GM13977 (cell line): ENCODE data around the gene SHKBP1.

ENCODE experiments used
- DNase-seq: peaks from one replicate; pipeline ENCODE4 v3.0.0; 2012; ENCODE audit warnings: low spot score
- in situ Hi-C: fragments of 300-500 bp; cut with MboI; formaldehyde crosslinking; loops from one replicate; pipeline ENCODE4 v1.12.0; 2022; ENCODE audit warnings: low sequenced_read_pairs, low pct_unique_long_range_greater_than_20kb, mixed read lengths, inconsistent platforms; ENCODE audit not compliant: unreplicated experiment
- TF ChIP-seq, protein P1 (sequence below): IDR thresholded peaks from 2 replicates; pipeline ENCODE4 v1.5.1; 2012; ENCODE audit warnings: mild to moderate bottlenecking, control low read depth; ENCODE audit not compliant: insufficient read depth; ENCODE audit errors: extremely low read depth, missing control alignments

The SHKBP1 gene

DNA sequence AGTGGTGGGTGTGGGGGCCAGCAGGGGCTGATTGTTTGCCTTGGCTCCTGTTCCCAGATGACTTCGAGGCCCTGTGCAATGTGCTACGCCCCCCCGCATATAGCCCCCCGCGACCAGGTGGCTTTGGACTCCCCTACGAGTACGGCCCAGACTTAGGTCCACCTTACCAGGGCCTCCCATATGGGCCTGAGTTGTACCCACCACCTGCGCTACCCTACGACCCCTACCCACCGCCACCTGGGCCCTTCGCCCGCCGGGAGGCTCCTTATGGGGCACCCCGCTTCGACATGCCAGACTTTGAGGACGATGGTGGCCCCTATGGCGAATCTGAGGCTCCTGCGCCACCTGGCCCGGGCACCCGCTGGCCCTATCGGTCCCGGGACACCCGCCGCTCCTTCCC lies 50.2 kb downstream of the SHKBP1 start:
- in situ Hi-C loops, result no loop called here
- TF ChIP-seq, protein P1, sequence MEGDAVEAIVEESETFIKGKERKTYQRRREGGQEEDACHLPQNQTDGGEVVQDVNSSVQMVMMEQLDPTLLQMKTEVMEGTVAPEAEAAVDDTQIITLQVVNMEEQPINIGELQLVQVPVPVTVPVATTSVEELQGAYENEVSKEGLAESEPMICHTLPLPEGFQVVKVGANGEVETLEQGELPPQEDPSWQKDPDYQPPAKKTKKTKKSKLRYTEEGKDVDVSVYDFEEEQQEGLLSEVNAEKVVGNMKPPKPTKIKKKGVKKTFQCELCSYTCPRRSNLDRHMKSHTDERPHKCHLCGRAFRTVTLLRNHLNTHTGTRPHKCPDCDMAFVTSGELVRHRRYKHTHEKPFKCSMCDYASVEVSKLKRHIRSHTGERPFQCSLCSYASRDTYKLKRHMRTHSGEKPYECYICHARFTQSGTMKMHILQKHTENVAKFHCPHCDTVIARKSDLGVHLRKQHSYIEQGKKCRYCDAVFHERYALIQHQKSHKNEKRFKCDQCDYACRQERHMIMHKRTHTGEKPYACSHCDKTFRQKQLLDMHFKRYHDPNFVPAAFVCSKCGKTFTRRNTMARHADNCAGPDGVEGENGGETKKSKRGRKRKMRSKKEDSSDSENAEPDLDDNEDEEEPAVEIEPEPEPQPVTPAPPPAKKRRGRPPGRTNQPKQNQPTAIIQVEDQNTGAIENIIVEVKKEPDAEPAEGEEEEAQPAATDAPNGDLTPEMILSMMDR, result no peak
- no peak for DNase-seq

DNA sequence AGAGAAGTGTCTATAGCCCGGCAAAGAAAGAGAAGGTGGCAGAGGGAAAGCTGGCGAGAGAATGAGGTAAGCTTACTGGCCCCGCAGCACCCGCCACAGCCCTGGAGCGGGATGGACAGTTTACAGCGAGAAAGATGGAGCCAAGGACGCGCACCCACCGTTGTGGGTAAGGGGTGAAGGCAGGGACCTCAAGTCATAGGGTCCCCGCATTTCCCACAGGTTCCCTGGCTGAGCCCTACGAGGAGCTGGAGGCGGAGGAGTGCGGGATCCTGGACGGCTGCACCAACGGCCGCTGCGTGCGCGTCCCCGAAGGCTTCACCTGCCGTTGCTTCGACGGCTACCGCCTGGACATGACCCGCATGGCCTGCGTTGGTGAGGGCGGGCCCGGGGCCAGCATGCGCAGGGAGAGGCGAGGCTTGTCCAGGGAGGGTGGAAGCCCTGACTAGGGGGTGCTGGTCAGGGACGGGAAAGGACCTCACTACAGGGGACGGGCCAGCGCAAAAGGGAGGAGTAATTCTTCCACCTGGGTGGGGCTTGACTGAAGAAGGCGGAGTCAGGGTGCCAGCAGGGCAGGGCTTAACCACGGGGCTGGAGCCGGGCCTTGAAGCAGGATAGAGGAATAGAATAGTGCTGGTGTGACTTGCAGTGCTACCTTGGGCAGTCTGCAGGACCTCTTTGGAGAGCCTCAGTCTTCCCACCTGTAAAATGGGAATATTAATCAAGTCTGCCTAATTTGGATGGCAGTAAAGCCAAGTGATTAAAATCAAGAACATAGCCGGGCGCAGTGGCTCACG lies 51.0 kb downstream of the SHKBP1 start:
- TF ChIP-seq, protein P1, result no peak
- no peak for DNase-seq
- in situ Hi-C loops, result no loop called here

DNA sequence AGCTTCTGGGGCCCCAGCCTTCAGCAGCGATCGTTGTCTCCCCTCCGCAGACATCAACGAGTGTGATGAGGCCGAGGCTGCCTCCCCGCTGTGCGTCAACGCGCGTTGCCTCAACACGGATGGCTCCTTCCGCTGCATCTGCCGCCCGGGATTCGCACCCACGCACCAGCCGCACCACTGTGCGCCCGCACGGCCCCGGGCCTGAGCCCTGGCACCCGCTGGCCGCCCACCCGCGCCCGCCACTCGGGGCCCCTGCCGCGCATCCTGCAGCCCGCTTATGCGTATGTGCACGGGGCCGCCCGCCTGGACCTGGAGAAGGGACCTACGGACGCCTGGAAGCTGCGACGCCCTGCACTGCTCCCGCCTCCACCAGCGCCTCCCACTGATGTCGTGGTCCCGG lies 52.7 kb downstream of the SHKBP1 start:
- DNase-seq, result no peak
- in situ Hi-C loops, result no loop called here
- TF ChIP-seq, protein P1, result no peak

DNA sequence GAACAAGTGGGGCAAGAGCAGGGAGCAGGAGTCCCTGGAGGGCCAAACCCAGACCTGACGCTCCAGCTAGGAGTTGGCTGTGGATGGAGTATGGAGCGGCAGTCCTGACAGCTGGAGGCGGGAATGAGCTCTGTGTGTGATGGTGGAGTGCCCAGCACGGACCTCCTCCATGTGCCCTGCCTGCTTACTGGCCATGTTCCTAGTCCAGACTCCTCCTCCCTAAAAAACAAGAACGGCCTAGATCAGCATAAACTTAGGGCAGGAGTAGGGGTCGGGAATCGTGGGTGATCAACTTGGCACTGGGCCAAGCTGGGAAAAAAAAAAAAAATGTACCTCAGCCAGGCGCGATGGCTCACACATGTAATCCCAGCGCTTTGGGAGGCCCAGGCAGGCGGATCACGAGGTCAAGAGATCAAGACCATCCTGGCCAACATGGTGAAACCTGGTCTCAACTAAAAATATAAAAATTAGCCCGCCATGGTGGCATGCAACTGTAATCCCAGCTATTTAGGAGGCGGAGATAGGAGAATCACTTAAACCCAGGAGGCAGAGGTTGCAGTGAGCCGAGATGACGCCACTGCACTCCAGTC lies 54.0 kb downstream of the SHKBP1 start:
- TF ChIP-seq, protein P1, result no peak
- in situ Hi-C loops, result no loop called here
- DNase-seq, result no peak

DNA sequence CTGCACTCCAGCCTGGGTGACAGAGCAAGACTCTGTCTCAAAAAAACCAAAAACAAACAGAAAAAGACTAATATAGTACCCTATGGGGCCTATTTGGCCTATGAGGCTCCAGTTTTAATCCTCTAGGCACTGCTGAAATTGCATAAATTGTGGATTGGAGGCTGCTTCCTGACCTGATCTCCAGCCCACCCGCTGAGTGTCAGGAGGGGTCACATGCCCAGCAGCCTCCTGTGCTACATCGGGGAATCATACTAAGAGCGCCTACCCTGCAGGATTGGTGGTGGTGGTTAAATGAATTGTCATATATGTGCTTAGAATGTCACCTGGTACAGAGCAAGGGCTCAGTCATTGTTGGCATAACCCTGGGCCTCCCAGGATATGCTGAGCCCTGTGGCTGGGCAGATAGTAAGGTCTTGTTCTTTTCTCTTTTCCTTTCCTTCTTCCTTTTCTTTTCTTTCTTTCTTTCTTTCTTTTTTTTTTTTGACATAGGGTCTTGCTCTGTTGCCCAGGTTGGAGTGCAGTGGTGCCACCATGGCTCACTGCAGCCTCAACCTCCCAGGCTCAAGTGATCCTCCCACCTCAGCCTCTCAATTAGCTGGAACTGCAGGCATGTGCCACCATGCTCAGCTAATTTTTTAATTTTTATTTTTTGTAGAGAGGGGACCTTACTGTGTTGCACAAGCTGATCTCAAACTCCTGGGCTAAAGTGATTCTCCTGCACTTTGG lies 55.8 kb downstream of the SHKBP1 start:
- in situ Hi-C loops, result no loop called here
- TF ChIP-seq, protein P1, result no peak
- no peak for DNase-seq

DNA sequence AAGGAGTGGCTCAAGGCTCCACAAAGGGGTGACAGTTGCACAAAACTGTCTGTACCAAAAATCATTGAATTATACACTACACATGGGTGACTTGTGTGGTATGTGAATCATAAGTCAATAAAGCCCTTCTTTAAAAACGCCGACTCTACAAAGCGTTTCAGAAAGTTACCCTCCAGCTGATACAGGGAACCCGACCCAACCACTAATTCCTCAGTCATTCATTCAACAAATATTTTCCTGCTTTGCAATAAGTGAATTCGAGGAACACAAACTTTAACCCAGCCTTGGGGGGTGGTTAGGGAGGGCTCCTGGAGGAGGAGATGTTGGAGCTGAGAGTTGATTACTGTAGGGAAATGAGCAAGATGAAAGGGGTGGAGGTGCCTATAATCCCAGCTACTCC lies 56.5 kb downstream of the SHKBP1 start:
- in situ Hi-C loops, result no loop called here
- TF ChIP-seq, protein P1, result no peak
- no peak for DNase-seq
